GM20000 (cell line): ENCODE data around the gene LMTK3.

Experiments
- DNase-seq: peaks from one replicate; pipeline ENCODE4 v3.0.0; 2012; ENCODE audit warnings: low spot score
- TF ChIP-seq, protein P1 (sequence below): IDR thresholded peaks from 2 replicates; pipeline ENCODE4 v1.5.1; 2012; ENCODE audit warnings: mild to moderate bottlenecking, control low read depth; ENCODE audit errors: extremely low read depth, missing control alignments

Gene LMTK3

DNA sequence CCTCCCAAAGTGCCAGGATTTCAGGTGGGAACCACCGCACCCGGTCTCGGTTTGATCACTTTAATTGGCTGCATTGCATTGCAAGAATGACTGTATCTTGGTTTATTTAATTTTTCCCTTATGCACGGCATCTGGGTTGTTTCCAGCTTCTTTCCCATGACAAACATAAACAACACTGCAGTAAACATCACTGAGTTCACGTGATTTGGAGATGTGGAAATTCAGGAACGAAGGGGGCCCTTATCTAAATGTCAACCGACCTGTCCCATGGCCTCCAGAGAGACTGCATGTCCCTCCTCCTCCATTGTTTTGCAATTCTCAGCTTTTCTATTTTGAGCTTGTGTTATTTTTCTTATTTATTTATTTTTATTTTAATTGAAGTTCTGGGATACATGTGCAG is 25.9 kb upstream of the LMTK3 start:
- DNase-seq: no peak
- TF ChIP-seq, protein P1, sequence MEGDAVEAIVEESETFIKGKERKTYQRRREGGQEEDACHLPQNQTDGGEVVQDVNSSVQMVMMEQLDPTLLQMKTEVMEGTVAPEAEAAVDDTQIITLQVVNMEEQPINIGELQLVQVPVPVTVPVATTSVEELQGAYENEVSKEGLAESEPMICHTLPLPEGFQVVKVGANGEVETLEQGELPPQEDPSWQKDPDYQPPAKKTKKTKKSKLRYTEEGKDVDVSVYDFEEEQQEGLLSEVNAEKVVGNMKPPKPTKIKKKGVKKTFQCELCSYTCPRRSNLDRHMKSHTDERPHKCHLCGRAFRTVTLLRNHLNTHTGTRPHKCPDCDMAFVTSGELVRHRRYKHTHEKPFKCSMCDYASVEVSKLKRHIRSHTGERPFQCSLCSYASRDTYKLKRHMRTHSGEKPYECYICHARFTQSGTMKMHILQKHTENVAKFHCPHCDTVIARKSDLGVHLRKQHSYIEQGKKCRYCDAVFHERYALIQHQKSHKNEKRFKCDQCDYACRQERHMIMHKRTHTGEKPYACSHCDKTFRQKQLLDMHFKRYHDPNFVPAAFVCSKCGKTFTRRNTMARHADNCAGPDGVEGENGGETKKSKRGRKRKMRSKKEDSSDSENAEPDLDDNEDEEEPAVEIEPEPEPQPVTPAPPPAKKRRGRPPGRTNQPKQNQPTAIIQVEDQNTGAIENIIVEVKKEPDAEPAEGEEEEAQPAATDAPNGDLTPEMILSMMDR: no peak

DNA sequence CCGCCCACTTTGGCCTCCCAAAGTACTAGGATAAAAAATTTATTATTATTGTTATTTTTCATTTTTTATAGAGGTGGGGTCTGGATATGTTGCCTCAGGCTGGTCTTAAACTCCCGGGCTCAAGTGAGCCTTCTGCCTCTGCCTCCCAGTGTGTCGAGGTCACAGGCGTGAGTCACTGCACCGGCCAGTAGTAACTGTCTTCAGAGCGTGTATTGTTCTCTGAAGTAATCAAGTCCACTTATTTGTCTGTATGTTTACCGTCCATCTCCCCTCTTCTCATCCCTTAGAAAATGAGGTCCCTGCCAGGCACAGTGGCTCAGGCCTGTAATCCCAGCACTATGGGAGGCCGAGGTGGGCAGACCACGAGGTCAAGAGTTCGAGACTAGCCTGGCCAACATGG is 22.1 kb upstream of the LMTK3 start:
- no peak for DNase-seq
- TF ChIP-seq, protein P1: no peak

DNA sequence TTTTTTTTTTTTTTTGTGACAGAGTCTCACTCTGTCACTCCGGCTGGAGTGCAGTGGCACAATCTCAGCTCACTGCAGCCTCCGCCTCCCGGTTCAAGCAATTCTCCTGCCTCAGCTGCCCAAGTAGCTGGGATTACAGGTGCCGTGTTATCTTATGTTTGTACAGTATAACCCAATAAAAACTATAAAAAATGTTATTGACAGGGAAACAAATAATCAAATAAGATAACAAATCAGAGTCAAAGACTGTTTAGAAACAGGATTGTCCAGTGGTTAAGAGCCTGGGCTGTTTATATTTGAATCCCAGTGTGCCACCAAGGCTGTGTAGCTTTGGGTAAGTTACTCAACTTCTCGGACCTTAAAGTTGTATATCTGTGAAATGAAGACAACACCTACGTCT is 19.1 kb upstream of the LMTK3 start:
- DNase-seq: no peak
- TF ChIP-seq, protein P1: no peak

DNA sequence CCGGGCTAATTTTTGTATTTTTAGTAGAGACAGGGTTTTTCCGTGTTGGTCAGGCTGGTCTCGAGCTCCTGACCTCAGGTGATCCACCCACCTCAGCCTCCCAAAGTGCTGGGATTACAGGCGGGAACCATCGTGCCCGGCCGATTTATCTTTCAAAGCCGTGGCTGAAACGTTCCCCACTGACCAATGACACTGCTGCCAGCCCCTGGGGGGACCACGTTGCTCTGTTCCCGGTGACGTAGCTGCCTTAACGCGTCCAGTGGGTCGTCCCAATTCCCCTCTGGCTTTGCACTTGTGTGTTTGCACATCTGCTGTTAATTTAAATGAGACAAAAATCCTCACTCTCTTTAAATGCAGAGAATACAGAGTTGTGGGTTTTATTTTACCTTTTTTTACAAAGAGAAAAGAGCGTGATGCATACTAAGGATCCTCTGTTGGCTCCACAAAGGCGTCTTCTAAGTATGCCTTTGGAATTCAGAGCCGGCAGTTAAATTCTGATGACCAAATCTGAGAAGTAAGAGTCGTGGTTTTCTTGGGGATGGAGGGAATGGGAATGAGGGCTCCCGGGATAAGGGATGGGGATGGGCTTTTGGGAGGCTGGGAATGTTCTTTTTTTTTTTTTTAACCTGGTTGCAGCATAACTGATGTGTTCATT is 18.6 kb upstream of the LMTK3 start:
- TF ChIP-seq, protein P1: no peak
- DNase-seq: no peak

DNA sequence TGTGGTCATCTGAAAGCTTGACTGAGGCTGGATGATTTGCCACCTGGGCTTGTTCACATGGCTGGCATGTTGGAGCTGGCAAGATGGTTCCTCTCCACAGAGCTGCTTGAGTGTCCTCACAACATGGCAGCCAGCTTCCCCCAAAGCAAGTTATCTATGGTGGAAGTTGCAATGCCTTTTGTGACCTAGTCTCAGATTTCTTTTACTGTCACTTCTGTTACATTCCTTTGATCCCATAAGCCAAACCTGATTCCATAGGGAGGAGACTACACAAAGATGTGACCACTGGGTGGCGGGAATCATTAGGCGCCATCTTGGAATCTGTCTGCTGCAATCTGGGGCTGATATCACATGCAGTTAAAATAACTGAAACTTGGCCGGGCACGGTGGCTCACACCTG is 17.5 kb upstream of the LMTK3 start:
- no peak for DNase-seq
- TF ChIP-seq, protein P1: no peak

DNA sequence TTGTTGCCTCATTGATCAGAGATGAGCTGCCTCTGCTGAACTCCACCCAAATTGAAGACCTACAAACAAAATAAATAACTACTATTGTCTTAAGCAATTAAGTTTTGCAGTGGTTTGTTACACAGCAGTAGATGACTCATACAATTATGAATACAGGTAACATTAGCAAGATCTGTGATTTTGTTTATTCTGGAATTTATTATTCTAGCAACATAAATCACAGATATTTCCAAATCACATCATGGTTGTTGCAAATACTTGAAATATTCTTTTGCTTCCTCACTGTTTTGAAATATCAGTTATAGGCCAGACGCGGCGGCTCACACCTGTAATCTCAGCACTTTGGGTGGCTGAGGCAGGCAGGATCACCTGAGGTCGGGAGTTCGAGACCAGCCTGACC is 13.1 kb upstream of the LMTK3 start:
- TF ChIP-seq, protein P1: no peak

DNA sequence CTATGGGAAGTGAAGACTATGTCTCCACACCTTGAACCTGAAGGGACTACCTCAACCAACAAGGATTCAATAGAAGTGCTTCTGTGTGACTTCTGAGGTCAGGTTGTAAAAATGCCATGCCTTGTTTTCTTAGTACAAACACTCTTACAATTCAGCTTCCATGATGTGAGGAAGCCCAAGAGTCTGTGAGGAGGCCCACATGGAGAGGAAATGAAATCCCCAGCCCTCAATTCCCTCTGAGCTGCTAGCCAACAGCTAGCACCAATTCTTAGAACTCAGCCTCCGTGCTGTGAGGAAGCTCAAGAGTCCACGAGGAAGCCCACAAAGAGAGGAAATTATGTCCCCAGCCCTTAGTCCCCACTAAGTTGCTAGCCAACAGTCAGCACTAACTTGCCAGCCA is 12.6 kb upstream of the LMTK3 start:
- TF ChIP-seq, protein P1: no peak
- DNase-seq: no peak

More for the DNA sequence above, 13.1 kb upstream of the LMTK3 start:
- DNase-seq: no peak
